ENCODE data around the gene RIPK4.
"Not testable (repeated sequence)": the region's sequence is repeated elsewhere in the genome, so short reads cannot be mapped to it uniquely, and the experiment has no call there.

RIPK4 gene

GRCh38 chr21:41729701-41730366, 37.0 kb downstream of the RIPK4 start:
- Histone ChIP-seq H3K4me2 (no peak overlapping the region), H3K4me1 (peaks cover 36% of the 10 kb centered on the region), H3K27me3 (peaks cover 19% of the 10 kb centered on the region), H3K36me3 (no peaks in the 10 kb centered on the region), H3K27ac (no peak overlapping the region), H3K9me3 (peaks cover 24% of the 10 kb centered on the region), H3K9ac (no peak overlapping the region), H4K20me1 (no peaks in the 10 kb centered on the region), H3K4me3 (no peak overlapping the region)
- TF ChIP-seq Cebpa-rat (IDR thresholded peaks at IDR 0.05): no peak

- no peak overlapping the region for H3K4me3 ChIP-seq
Measured at GRCh38 chr21:41727784-41728763, 38.8 kb downstream of the RIPK4 start.

GRCh38 chr21:41726970-41727783, 39.7 kb downstream of the RIPK4 start:
- Histone ChIP-seq H3K4me2 (peak overlapping the region; percentile 47), H3K9ac (no peak overlapping the region), H3K9me3 (peaks cover 7% of the 10 kb centered on the region; the same call in 1 of the 2 replicates), H3K36me3 (no peaks in the 10 kb centered on the region), H4K20me1 (no peaks in the 10 kb centered on the region), H3K4me1 (peaks cover 29% of the 10 kb centered on the region), H3K27ac (no peak overlapping the region), H3K4me3 (no peak overlapping the region), H3K27me3 (peaks cover 19% of the 10 kb centered on the region)
- no peak for TF ChIP-seq Cebpa-rat (IDR thresholded peaks at IDR 0.05)

More at GRCh38 chr21:41727784-41728763, 38.8 kb downstream of the RIPK4 start:
- Histone ChIP-seq H3K4me1 (peaks cover 29% of the 10 kb centered on the region), H4K20me1 (no peaks in the 10 kb centered on the region), H3K4me2 (peak overlapping the region; percentile 47), H3K36me3 (no peaks in the 10 kb centered on the region), H3K9me3 (peaks cover 15% of the 10 kb centered on the region), H3K27ac (no peak overlapping the region), H3K9ac (no peak overlapping the region), H3K27me3 (peaks cover 19% of the 10 kb centered on the region)
- TF ChIP-seq Cebpa-rat (IDR thresholded peaks at IDR 0.05): no peak

- H3K9ac ChIP-seq: no peak overlapping the region
- peak overlapping the region; percentile 47 for H3K4me2 ChIP-seq
- peaks cover 3% of the 10 kb centered on the region; the same call in 1 of the 2 replicates for H3K9me3 ChIP-seq
- no peaks in the 10 kb centered on the region for H4K20me1 ChIP-seq
- no peak overlapping the region for H3K4me3 ChIP-seq
- peaks cover 29% of the 10 kb centered on the region for H3K4me1 ChIP-seq
- H3K36me3 ChIP-seq: no peaks in the 10 kb centered on the region
- H3K27me3 ChIP-seq: peaks cover 19% of the 10 kb centered on the region
- TF ChIP-seq Cebpa-rat (IDR thresholded peaks at IDR 0.05): no peak
- no peak overlapping the region for H3K27ac ChIP-seq
Measured at GRCh38 chr21:41726630-41726969, 40.3 kb downstream of the RIPK4 start.

- Histone ChIP-seq H3K9me3 (no peaks in the 10 kb centered on the region), H3K4me1 (peaks cover 29% of the 10 kb centered on the region), H4K20me1 (no peaks in the 10 kb centered on the region), H3K9ac (no peak overlapping the region), H3K27me3 (peaks cover 19% of the 10 kb centered on the region), H3K4me2 (no peak overlapping the region), H3K27ac (no peak overlapping the region), H3K4me3 (no peak overlapping the region), H3K36me3 (no peaks in the 10 kb centered on the region)
- TF ChIP-seq Cebpa-rat (IDR thresholded peaks at IDR 0.05): no peak
Measured at GRCh38 chr21:41726058-41726558, 40.7 kb downstream of the RIPK4 start.

GRCh38 chr21:41725421-41726031, 41.3 kb downstream of the RIPK4 start:
- peaks cover 29% of the 10 kb centered on the region for H3K4me1 ChIP-seq
- no peak overlapping the region for H3K27ac ChIP-seq
- no peak overlapping the region for H3K9ac ChIP-seq
- H3K4me3 ChIP-seq: no peak overlapping the region
- no peaks in the 10 kb centered on the region for H3K9me3 ChIP-seq
- no peaks in the 10 kb centered on the region for H3K36me3 ChIP-seq
- TF ChIP-seq Cebpa-rat (IDR thresholded peaks at IDR 0.05): no peak
- no peak overlapping the region for H3K4me2 ChIP-seq
- no peaks in the 10 kb centered on the region for H4K20me1 ChIP-seq
- peaks cover 19% of the 10 kb centered on the region for H3K27me3 ChIP-seq

GRCh38 chr21:41723835-41724234, 43.0 kb downstream of the RIPK4 start:
- not testable (repeated sequence) for H3K36me3 ChIP-seq, H4K20me1 ChIP-seq, H3K9me3 ChIP-seq, H3K27ac ChIP-seq, H3K9ac ChIP-seq, H3K4me3 ChIP-seq, H3K4me2 ChIP-seq
- H3K4me1 ChIP-seq: peaks cover 30% of the 10 kb centered on the region
- peaks cover 19% of the 10 kb centered on the region for H3K27me3 ChIP-seq

- no peak overlapping the region for H3K4me3 ChIP-seq
- H3K4me1 ChIP-seq: peaks cover 31% of the 10 kb centered on the region
- no peak overlapping the region for H3K4me2 ChIP-seq
- no peak overlapping the region for H3K9ac ChIP-seq
- no peak for TF ChIP-seq Cebpa-rat (IDR thresholded peaks at IDR 0.05)
- peaks cover 19% of the 10 kb centered on the region for H3K27me3 ChIP-seq
- no peaks in the 10 kb centered on the region for H3K9me3 ChIP-seq
- H3K27ac ChIP-seq: no peak overlapping the region
- H4K20me1 ChIP-seq: no peaks in the 10 kb centered on the region
- H3K36me3 ChIP-seq: no peaks in the 10 kb centered on the region
Measured at GRCh38 chr21:41722052-41723018, 44.5 kb downstream of the RIPK4 start.
